DMS114 treated with DMSO at 0.1 percent for 48 hours (cell line): Measurements from ENCODE around the gene CEP164.

ENCODE experiments used
- DNase-seq: peaks from one replicate; lab custom pipeline; 2025; ENCODE audit not compliant: unreplicated experiment; lab: John Stamatoyannopoulos, UW

CEP164 gene

DNA sequence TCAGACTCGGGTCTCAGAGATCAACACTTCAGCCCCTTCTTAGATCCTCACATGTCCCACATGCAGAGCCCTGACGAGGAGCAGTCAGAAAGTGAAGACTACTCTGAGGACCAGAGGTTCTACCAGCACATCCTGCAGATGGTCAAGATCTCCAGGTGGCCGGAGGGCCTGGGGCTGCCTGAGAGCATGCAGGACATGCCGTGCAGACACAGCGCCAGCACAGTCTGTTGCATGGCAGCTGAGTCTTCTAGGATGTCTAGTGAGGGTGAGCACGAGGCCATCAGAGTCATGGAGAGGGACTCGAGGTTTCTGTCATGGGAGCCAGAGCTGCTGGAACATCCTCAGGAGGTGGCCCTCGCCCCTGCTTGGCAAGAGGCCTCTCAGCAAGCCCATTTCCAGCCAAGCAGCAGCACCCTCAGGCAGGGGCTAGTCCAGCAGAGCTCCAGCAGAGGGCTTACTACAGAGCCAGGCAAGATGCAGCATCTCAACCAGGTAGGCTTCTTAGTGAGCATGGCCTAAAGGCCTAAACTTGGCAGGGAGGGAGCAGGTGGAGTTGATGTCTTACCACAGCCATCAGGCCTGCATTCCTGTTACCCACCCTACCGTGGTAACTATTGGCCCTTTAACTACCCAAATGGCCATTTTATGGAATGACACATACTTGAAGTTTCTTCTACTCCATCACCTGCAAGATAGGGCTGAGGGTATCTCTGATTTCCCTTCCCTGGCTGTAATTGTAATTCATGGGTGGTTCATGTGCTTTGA, 28.7 kb downstream of the CEP164 start:
- no peak for DNase-seq

DNA sequence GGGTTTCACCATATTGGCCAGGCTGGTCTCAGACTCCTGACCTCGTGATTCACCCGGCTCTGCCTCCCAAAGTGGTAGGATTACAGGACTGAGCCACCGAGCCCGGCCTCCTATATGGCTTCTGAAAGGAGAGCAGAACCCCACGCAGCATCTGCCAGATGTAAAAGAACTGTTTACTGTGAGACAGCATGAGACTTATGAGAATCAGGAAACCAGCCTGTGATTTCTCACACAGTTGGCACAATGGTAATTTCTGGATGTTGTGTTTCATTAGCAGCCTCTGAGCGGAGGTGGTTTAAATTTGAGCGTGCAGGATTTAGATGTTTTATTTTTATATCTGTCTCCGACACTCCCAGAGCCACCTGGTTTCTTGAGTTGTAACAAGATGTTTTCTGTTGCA, 33.8 kb downstream of the CEP164 start:
- no peak for DNase-seq

DNA sequence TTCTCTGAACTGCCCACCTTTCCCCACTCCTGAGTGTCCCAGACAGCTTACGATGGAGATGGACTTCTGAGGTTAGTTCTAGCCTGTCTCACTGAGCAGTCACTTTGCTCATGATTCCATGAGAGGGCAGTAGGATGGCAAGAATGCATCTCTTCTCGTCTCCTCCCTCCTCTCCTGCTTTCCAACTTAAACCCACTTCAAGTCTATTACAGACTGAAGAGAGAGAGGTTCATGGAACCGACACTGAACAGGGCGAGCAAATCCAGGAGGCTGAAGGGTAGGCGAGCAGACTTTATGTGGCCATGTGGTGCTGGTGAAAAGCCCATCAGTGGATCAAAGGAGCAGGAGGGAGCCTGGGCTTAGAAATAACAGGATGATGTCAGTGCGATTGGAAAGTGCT, 38.6 kb downstream of the CEP164 start:
- DNase-seq, result no peak

DNA sequence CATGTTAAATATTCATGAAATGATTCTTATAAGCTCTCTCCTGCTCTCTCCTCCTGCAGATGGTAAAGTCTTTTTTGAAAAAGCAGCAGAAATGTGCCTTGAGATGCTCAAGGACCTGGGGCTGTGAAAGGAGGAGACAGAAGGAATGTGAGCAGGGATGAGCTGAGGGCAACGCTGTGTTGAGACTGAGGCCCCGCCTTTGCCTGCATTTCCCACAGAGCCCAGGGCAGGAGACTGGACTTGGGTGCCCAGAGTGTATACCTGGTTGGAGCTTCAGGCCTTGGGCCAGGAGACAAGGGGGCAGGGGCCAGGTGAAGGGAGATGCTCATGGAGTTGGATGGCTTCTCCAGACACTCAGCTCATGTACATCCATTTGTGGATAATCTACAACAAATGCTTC, 39.2 kb downstream of the CEP164 start:
- no peak for DNase-seq

DNA sequence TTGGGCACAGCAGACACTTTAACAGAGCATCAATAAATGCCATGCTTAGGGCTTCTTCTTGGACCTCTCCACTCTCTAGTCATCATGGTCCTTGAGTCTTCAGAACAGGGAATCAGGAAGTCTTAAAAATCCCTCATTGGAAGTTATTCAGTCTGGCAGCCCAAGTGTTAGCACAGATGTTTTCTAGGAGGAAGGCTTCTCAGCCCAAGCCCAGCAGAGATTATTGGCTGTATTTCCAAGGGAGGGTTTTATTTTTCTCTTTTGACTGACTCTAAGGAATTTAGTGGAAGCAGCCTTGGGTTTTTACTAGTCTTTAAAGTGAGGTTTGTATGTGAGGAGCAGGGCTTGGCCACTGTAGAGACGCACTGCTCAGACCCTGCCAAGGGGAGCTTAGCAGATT, 41.9 kb downstream of the CEP164 start:
- no peak for DNase-seq

DNA sequence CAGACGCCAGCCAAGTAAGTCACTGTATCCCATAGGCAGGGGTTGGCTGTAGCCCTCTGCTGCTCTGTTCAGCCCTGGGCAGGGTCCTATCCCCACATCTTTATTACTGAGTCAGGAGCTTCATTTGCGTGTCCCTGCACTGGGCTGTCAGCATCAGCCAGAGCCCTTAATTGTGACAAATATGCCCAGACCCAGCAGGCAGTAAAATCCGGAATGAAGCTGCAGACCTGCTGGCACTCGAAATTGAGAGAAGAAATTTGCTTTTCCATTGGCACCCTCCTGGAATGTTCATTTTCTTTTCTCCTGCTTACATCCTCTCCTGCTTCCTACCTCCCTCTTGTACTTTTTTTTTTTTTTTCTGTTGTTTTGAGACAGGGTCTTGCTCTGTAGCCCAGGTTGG, 43.8 kb downstream of the CEP164 start:
- no peak for DNase-seq

DNA sequence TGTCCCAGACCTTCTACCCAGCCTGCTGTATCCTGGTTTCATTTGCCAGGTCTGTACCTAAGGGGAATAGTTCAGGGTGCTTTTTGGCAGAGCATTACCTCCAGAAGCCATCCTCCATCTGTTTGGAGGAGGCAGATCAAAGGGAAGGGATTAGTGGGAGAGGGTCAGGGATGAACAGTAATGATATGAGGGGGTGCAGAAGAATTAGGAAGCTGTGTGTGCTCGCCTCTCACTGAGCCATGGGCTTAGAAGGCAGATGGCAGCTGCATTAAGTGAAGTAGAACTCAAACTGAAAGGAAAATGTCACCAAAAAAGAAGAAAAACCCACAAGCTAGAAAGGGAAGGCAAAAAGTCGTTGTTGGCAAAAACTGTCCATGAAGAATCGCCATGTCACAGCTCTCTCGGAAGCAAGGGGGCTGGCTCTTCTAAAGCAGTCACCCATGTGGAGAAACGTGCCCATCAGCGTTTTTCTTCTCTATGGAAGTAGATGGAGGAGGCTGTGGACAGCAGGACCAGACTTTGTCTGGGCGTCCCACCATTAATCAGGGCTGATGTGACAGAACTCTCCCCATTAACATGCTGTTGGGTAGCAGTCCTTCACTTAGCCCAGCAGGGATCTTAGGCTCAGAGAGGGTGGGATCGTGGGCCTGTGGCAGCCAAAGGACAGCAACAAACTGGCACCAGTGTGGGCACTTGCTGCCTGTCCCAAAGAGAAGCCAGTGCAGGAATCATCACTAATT, 46.8 kb downstream of the CEP164 start:
- DNase-seq, result no peak

DNA sequence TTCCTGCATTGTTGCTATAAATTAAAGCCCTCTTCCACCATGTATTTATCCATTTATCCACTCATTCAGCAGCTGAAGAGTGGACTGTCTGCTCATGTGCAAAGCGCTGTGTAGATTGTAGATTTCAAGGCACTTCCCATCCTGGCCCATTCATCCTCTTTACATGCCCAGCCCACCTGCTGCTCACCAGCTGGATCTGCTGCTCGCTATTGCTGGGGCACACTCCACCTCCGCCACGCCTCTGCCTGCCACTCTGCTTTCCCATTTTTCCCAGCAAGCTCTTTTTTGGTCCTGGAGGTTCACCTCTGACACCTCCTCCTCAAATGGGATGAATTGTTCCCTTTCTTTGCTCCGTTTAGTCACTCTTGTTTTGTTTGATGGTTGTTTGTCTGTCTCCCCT, 48.3 kb downstream of the CEP164 start:
- DNase-seq, result no peak

DNA sequence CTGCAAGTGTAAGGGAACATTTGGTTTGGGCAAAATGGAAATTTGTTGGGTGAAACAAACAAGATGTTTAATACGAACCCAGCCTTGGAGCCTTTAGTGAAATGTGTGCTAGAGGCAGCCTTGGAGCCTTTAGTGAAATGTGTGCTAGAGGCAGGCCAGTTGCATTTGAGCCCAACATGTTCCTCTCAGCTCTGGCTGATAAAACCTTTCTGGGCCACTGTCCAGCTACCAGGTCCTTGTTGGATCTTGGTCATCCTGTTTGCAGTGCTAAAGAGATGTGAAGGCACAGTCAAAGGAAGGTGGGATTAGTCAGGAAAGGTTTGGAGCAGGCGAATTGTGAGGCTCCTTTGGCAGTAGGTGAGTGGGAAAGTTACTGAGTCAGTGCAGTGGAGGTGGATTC, 48.9 kb downstream of the CEP164 start:
- DNase-seq, result no peak

DNA sequence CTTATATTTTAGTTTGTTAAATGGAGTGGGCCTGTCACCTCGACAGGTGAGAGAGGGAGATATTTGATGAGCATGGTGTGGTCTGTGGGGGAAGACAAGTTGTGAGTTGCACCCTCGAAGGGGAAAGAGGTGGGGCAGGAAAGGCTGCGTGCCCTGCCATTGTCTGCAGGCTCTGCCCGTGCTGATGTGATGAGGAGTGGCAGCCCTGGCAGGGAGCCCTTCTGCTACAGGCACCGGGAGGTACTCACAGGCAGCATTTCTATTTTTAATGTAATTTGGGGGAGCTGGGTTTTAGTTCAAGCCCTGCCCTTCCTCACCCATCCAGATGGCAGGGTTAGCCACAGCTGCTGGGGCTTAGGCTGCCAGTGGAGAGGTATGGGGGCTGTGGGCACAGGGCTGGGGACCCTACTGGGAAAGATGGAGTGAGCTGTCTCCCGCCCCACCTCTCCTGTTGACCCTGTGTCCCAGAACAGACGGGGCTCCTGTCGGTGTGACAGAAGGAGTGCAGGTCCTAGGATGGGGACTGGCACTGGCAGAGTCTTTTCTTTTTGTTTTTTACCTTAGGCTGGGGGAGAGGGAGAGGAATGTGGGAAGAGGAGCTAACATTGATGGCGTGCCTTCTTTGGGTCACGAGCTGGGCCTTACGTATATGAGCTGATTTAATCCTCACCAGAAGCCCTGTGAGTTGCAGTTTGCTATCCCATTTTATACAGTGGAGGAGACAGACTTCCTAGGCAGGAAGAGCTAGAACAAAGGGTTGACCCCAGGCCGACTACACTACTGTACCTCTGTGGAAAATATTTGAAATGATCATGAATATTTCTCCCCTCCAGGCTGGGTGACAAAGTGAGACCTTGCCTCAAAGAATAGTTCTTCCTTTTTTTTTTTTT, 51.6 kb downstream of the CEP164 start:
- no peak for DNase-seq

DNA sequence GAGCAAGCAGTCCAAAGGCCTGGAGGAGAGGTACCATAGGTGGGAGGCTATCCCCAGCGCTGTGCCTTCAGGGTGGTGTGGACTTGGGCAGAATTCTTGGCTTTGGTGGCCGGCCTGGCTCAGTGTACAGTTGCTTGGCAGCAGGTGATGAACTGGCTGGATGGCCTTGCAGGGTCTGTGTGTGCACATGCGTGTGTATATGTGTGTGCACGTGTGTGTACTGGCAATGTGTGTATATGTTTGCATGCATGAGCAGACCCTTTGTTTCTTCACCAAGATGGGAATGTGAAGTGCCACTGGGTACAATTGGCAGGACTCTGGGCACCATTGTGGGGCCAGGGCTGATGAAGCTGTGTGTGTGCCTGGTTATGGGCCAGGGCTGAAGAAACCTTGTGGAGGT, 53.0 kb downstream of the CEP164 start:
- no peak for DNase-seq

DNA sequence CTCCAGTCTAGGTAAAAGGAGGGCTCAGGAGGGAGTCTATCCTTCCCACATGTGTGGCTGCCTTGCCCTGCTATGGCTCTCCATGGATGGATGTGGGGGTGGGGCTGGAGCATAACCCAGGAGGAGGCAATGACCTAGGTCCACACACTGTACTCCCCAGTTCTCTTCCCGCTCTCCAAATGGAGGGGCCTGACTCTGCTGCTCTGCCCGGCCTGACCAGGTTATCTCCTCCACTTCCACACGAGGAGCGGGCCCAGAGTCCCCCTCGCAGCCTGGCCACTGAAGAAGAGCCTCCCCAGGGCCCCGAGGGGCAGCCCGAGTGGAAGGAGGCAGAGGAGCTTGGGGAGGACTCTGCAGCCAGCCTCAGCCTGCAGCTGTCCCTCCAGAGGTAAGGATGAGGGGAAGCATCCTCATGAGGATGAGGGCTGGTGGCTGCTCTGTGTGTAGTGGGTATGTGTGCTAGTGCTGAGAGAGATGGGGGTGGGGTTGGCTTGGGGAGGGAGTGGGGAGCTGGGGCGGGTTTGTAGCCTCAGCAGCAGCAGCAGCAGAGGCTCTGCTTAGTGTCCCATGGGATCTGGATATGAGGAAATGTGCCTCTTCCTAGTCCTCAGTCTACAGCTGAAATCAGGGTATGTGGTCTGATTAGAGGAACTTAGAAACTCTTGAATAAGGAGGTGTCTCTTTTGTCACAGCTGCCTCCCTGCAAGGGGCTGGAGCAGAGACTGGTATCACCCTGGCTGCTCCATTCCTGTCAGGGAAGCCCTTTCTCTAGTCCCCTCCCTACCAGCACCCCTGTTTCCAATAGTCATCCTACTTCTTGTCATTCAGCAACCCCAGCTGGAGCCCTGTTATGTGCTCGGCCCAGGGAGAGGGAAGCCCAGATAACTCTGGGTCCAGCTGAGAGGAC, 54.1 kb downstream of the CEP164 start:
- DNase-seq, result no peak

DNA sequence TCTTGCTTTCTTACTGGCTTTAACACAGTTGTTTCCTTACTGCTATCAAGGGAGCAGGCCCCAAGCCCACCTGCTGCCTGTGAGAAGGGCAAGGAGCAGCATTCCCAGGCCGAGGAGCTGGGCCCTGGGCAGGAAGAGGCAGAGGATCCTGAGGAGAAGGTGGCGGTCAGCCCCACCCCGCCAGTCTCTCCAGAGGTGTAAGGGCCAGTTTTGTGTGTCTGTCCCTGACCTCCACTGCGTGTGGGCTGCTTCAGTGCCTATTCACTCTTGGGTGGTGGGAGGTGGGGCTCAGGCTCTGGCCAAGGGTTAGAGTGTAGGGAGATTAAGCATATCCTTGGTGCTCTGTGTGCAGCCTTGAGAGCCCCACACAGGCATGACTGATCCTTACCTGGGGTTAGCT, 55.1 kb downstream of the CEP164 start:
- no peak for DNase-seq

DNA sequence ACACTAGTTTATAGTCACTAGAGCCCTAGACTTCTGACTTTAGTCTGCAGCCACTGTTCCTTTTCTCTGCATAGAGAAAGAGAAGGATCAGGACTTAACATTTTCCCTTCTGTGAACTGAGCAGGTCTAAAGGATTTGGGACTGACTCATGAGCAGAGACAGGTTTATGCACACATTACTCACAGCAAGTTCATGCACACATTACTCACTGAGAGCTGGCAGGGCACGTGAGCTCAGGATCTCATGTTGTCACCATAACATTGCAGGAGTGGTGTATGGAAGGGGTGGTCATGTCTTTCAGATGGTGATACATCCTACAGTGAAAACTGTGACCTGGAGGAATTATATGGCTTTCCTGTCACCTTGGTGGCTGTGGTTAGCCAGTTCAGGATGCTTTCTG, 56.4 kb downstream of the CEP164 start:
- DNase-seq, result no peak

DNA sequence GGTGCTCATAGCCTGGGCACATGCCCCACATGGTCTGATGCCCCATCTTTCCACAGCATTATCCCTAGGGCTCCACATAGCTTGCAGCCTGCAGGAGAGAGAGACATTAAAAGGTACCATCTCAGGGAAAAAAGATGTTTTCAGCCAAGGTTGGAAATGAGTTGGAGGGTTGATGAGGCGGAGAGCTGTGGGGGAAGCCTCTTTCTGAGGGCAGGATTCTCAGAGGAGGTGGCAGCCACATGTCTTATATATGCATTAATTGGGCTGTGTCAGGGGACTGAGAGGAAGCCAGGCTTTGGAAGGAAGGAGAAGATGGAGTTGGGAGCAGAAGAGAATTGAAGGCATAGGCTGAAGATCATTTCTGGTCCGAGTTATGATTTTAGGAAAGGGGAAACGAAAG, 57.8 kb downstream of the CEP164 start:
- no peak for DNase-seq

DNA sequence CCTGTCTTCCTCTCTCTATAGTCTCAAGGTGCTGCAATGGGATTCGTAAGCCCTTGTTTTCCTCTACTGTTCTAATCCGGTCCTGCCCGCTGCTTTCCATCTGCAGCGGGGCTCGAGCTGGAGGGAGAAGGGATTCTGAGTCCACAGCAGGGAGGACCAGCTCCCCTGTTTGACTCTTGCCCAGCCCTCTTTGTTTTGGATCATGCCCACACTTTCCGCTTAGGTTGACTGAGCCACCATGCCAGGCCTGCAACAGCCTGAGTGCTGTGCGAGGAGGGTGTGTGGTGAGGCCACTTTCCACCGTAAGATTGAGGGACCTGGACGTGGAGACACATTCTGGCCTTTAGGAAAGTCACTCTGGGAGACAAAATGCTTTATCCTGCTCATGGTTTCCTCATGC, 58.3 kb downstream of the CEP164 start:
- no peak for DNase-seq

DNA sequence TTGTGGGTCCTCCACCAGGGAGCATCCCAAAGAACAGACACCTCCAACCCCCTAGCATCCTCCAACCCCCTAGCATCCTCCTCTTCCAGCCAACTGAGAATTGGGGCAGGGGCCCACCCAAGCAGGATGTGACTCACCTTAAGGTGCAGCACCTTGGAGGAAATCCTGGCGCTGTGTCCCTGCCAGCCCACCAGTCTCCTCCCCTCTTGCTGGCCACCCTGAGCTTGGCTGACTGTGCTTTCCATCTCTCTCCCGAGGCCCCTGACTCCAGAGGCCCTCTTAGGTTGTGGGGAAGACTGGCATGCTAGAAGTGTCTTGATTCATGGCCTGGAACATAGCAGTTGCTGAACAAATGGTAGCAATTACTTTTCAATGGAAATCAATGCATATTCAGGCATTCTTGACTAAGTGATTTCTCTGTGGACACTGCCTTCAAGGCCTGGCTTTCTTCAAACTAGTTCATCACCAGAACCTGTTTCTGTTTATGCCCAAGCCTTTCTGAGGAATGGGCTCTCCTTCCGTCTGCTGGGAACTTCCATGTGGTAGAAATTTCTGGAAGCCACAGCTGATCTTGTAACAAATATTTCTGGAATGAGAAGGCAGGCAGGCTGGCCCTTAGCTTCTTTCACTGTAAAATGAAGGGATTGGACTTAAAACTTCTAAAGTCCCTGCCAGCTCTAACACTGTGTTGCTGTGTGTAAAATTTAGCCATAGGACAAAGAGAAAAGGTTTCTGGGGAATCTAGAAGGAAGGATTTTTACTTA, 60.5 kb downstream of the CEP164 start:
- no peak for DNase-seq

DNA sequence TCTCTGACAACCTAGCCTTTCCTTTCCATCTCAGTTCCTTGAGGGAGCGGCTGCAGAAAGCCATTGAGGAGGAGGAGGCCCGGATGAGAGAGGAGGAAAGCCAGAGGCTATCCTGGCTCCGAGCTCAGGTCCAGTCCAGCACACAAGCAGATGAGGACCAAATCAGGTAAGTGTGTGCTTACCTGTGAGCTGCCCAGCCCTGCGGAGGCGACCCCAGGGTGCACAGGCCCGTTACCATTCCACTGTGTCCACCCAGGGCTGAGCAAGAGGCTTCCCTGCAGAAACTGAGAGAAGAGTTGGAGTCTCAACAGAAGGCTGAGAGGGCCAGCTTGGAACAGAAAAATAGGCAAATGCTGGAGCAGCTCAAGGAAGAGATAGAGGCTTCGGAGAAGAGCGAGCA, 63.1 kb downstream of the CEP164 start:
- DNase-seq, result no peak

DNA sequence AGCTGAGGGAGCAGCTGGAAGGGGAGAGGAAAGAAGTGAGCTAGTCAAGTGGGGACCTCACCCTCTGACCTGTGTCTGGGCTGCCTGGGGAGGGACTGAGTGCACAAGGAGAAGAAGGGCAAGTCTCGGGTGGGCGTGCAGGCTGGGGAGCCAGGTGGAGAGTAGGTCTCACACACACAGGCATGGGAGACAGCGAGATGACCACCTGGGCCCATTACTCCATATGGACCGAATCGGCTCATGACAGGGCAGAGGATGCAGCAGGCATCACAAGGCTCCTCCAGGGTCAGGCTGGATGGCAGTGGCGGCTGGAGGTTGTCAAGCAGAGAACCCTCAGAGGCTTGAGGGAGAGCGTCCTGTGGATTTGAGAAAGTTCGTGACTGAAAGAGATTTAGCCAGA, 63.5 kb downstream of the CEP164 start:
- no peak for DNase-seq
